Measurements from ENCODE around the gene SNCAIP.
"Not testable (repeated sequence)": the region's sequence is repeated elsewhere in the genome, so short reads cannot be mapped to it uniquely, and the experiment has no call there.

SNCAIP gene

GRCh38 chr5:122470365-122470764, 158.3 kb downstream of the SNCAIP start:
- no peak for DNase-seq

- no peak for DNase-seq
Observed at GRCh38 chr5:122471031-122471751, 159.2 kb downstream of the SNCAIP start.

- no peak for DNase-seq
Observed at GRCh38 chr5:122471752-122472061, 159.7 kb downstream of the SNCAIP start.

GRCh38 chr5:122473138-122473843, 161.3 kb downstream of the SNCAIP start:
- no peak for DNase-seq

GRCh38 chr5:122473941-122474340, 161.9 kb downstream of the SNCAIP start:
- DNase-seq: no peak

GRCh38 chr5:122478741-122479442, 166.9 kb downstream of the SNCAIP start:
- no peak for DNase-seq

GRCh38 chr5:122480146-122480545, 168.1 kb downstream of the SNCAIP start:
- DNase-seq: no peak

- no peak for DNase-seq
Observed at GRCh38 chr5:122484103-122484502, 172.1 kb downstream of the SNCAIP start.

- DNase-seq: no peak
Observed at GRCh38 chr5:122485226-122485625, 173.2 kb downstream of the SNCAIP start.

GRCh38 chr5:122486616-122487015, 174.6 kb downstream of the SNCAIP start:
- not testable (repeated sequence) for DNase-seq

- DNase-seq: no peak
Observed at GRCh38 chr5:122490718-122491117, 178.7 kb downstream of the SNCAIP start.

- no peak for DNase-seq
Observed at GRCh38 chr5:122492675-122493074, 180.6 kb downstream of the SNCAIP start.

GRCh38 chr5:122493091-122494021, 181.3 kb downstream of the SNCAIP start:
- DNase-seq: no peak

- DNase-seq: no peak
Observed at GRCh38 chr5:122494109-122494508, 182.1 kb downstream of the SNCAIP start.

- no peak for DNase-seq
Observed at GRCh38 chr5:122498163-122498562, 186.1 kb downstream of the SNCAIP start.

GRCh38 chr5:122499585-122499984, 187.5 kb downstream of the SNCAIP start:
- DNase-seq: no peak

GRCh38 chr5:122500245-122501088, 188.4 kb downstream of the SNCAIP start:
- DNase-seq: no peak

GRCh38 chr5:122501089-122501435, 189.0 kb downstream of the SNCAIP start:
- no peak for DNase-seq

- no peak for DNase-seq
Observed at GRCh38 chr5:122507045-122507444, 195.0 kb downstream of the SNCAIP start.

- no peak for DNase-seq
Observed at GRCh38 chr5:122507581-122507980, 195.5 kb downstream of the SNCAIP start.

GRCh38 chr5:122508623-122509022, 196.6 kb downstream of the SNCAIP start:
- no peak for DNase-seq

All from CD4-positive, alpha-beta T cell treated with Interleukin-17A for 1 hour (primary cell).